HAP-1 (cell line): ENCODE results near the gene EIF3CL.
"Not testable (repeated sequence)": the region's sequence is repeated elsewhere in the genome, so short reads cannot be mapped to it uniquely, and the experiment has no call there.

ENCODE experiments used
- DNase-seq, 2 experiments: peaks; one replicate each; pipeline ENCODE4 v3.0.0-alpha.2; 2016 to 2020; ENCODE audit warnings: low spot score in 2 of 2
- H3K27me3 ChIP-seq: fragments of 250-450 bp; sonication (Bioruptor Pico); 2 replicates; pipeline ENCODE4 v1.5.1; 2020; ENCODE audit warnings: low read depth, mild to moderate bottlenecking, moderate library complexity
- H3K36me3 ChIP-seq: fragments of 250-450 bp; sonication (Bioruptor Pico); replicated peaks from 2 replicates; pipeline ENCODE4 v1.5.1; 2020; ENCODE audit warnings: mild to moderate bottlenecking
- H3K4me1 ChIP-seq: fragments of 250-450 bp; sonication (Bioruptor Pico); 2 replicates; pipeline ENCODE4 v1.5.1; 2020; ENCODE audit warnings: mild to moderate bottlenecking
- H3K4me3 ChIP-seq: fragments of 250-450 bp; sonication (Bioruptor Pico); 2 replicates; pipeline ENCODE4 v1.5.1; 2020; ENCODE audit warnings: mild to moderate bottlenecking, moderate library complexity
- H3K9me3 ChIP-seq: fragments of 250-450 bp; sonication (Bioruptor Pico); 2 replicates; pipeline ENCODE4 v1.5.1; 2020; ENCODE audit warnings: mild to moderate bottlenecking, moderate library complexity
- in situ Hi-C: fragments of 300-500 bp; cut with MboI; formaldehyde crosslinking; loops from 3 replicates; pipeline ENCODE4 v1.14.3; 2020; ENCODE audit warnings: low sequenced_read_pairs, inconsistent platforms, mixed read lengths

EIF3CL gene

DNA sequence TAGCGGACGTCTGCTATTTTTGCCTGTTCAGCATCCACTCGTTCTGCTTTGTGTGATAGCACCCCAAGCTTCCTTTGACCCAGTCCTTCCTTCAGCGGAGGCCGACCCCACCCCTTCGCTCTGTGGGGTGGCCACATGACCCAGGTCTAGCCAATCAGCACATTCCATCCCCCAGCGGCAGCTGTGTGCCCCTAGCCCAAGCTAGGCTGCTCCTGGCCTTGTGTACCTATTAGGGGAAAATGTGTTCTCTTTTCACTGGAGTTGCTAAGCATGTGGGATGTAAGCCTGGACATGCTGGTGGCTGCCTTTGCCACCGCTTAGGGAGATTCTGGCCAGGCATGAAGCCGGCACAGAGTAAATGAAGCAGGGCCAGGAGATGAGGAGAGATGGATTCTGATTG is 73.4 kb downstream of the EIF3CL start:
- H3K27me3 ChIP-seq, H3K4me1 ChIP-seq, in situ Hi-C loops, H3K9me3 ChIP-seq, H3K36me3 ChIP-seq, H3K4me3 ChIP-seq: not testable (repeated sequence)
- peak in 1 of 2 experiments; percentile 64 for DNase-seq
